ENCODE measurements around the gene RELA.

RELA gene

DNA sequence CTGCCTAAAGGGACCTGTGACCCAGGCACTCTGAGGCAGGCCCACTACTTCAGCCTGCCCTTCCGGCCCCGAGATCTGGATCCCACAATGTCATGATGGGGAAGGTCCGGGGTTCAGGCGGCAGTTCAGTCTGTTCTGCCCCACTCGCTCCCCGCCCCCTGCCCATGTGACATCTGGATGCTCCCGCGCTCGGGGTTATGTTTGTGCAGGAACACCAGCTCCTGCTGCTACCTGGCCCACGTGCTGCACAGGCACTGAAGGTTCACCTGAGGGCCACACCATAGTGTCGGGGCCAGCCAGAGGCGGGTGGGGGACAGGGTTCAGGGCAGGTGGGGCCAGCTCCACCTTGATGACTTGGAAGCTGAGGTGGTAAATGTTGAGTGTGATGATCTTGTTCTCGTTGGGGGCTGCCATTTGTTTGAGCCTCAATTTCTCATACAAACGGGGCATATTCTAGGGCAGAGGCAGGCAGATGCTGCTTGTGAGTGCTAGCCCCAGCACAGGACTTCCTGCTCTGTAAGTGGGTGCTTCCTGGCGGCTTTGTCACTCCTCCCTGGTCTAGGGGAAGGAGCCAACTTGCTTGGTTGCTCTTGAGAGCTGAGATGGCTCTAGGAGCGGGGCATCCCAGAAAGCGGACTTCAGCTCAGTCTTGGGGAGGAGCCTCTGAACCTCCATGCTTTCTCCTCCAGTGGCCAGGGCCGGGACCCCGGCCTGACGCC is 29.2 kb downstream of the RELA start:
- no peak for DNase-seq (ENCODE audit: low read depth)

DNA sequence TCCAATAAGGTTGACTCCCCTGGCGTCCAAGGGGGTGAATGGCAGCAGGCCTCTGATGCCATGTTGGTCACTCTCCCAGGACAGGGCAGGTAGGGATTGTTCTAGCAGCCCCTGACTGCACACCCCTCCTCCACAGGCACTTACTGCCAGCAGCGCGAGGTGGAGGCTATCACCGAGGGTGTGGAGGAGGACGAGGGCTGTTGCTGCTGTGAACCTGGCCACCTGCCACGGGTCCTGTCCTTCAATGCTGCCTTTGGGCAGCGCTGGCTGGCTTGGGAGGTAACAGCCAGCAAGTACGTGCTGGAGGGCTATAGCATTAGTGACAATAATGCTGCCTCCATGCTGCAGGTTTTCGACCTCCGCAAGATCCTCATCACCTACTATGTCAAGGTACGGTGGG is 32.5 kb downstream of the RELA start:
- no peak for DNase-seq (ENCODE audit: low read depth)

GRCh38 chr11:65629579-65629978 is 33.1 kb downstream of the RELA start:
- no peak for DNase-seq (ENCODE audit: low read depth)

- no peak for DNase-seq (ENCODE audit: low read depth)
These were observed 35.5 kb downstream of the RELA start for GRCh38 chr11:65627202-65627601.

GRCh38 chr11:65625628-65626342 is 36.9 kb downstream of the RELA start:
- DNase-seq (ENCODE audit: low read depth): peak; percentile 37

DNA sequence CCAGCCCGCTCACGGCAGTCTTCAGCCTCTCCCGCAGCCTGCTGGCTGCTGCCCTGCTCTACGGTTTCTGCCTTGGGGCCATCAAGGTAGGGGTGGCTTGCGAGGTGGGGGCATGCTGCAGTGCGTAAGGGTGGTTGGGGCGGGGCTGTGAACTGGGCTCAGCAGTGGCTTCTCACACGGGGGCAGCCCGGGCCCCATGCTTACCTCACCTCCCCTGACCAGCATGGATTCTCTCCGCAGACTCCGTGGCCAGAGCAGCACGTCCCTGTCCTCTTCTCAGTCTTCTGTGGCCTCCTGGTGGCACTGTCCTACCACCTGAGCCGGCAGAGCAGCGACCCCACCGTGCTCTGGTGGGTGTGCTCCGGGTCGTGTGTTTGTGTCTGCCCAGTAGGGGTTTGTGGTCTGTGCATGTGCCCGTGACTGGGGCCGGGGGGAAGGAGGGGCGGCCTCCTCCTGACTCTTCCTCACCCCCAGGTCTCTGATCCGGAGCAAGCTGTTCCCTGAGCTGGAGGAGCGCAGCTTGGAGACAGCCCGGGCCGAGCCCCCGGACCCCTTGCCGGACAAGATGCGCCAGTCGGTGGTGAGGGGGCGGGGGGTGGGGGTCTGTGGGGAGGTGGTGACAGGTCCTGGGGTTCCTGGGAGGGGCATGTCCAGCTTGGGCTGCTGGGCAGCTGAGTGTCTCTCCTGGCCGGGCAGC is 37.6 kb downstream of the RELA start:
- DNase-seq (ENCODE audit: low read depth): no peak

GRCh38 chr11:65623852-65624616 is 38.7 kb downstream of the RELA start:
- no peak for DNase-seq (ENCODE audit: low read depth)

DNA sequence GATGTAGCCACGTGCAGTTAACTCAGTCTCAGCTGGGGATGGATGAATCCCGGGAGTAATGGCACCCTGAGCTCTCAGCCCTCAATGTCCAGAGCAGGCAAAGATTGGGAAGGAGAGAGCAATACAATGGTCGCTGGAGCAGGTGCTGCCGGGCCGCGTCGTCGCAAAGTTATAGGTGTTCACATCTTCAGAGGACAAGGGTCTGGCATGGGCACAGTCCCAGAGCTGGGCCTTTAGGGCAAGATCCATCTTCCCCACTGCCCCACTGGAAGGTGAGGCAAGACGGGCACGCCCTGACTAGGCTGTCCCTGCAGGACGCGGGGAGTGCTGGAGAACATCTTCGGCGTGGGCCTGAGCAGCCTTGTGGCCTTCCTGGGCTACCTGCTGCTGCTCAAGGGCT is 39.5 kb downstream of the RELA start:
- DNase-seq (ENCODE audit: low read depth): no peak

GRCh38 chr11:65622011-65622410 is 40.7 kb downstream of the RELA start:
- DNase-seq (ENCODE audit: low read depth): no peak

GRCh38 chr11:65621460-65621859 is 41.3 kb downstream of the RELA start:
- no peak for DNase-seq (ENCODE audit: low read depth)

- no peak for DNase-seq (ENCODE audit: low read depth)
These were observed 42.0 kb downstream of the RELA start for GRCh38 chr11:65620666-65621065.

DNA sequence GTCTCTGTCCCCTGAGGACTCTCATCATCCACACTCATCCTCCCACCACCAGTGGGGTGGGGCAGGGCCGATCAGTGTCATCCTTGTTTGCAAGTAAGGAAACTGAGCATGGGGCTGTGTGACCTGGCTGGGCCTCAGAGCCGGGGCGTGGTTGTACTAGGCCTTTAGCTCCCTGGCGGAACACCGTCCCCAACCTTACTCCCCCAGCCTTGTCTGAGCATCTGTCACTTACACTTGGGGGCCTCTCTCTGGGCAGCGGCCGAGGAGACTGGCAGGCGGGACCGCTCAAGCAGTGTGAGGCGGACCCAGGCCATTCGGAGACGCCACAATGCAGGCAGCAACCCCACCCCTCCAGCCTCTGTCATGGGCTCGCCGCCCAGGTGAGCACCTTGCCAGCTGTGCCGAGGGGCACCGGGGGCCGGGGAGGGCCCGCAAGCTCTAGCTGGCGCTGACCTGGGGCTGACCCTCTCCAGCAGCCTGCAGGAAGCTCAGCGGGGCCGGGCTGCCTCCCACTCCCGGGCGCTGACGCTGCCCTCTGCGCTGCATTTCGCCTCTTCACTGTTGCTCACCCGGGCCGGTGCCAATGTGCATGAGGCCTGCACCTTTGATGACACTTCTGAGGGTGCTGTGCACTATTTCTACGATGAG is 43.3 kb downstream of the RELA start:
- DNase-seq (ENCODE audit: low read depth): no peak

GRCh38 chr11:65618763-65619162 is 44.0 kb downstream of the RELA start:
- DNase-seq (ENCODE audit: low read depth): no peak

DNA sequence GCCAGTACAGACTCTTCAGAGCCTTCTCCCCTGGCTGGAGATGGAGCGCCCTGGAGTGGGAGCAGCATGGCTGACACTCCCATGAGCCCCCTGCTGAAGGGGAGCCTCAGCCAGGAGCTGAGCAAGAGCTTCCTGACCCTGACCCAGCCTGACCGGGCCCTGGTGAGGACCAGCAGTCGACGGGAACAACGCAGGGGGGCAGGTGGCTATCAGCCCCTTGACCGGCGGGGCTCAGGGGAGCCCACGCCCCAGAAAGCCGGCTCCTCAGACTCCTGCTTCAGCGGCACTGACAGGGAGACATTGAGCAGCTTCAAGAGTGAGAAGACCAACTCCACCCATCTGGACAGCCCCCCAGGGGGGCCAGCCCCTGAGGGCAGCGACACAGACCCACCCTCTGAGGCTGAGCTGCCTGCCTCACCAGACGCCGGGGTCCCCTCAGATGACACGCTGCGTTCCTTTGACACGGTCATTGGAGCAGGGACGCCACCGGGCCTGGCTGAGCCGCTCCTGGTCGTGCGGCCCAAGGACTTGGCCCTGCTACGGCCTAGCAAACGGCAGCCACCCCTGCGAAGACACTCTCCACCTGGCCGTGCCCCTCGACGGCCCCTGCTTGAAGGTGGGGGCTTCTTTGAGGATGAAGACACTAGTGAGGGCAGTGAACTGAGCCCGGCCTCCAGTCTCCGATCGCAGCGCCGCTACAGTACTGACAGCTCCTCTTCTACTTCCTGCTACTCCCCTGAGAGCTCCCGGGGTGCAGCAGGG is 44.5 kb downstream of the RELA start:
- DNase-seq (ENCODE audit: low read depth): no peak

- no peak for DNase-seq (ENCODE audit: low read depth)
These were observed 45.4 kb downstream of the RELA start for GRCh38 chr11:65617136-65617850.

- no peak for DNase-seq (ENCODE audit: low read depth)
These were observed 46.1 kb downstream of the RELA start for GRCh38 chr11:65616575-65617001.

DNA sequence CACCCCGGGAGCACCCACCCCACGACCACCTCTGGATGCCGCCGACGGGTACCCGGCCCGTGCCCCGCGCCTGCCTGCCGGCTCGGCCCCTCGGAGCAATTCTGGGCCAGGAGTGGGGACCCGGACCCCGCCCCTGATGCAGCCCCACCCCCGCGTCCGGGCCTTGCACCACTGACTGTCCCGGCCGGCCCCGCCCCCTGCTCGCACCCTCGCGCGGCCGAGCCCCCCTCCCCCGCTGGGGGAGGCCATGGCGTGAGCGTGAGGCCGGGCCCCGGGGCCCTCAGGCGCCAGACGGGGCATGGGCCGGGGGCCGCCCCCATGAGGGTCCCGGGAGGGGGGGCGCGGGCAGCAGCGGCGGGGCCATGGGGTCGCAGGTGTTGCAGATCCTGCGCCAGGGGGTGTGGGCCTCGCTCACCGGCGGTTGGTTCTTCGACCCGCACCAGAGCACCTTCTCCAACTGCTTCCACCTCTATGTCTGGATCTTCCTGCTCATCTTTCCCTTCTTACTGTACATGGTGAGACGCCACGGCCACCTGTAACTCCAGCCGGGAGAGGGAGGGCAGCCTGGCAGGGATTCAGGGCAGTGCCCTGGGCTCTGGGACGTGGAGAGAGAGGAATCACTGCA is 46.7 kb downstream of the RELA start:
- DNase-seq (ENCODE audit: low read depth): no peak

DNA sequence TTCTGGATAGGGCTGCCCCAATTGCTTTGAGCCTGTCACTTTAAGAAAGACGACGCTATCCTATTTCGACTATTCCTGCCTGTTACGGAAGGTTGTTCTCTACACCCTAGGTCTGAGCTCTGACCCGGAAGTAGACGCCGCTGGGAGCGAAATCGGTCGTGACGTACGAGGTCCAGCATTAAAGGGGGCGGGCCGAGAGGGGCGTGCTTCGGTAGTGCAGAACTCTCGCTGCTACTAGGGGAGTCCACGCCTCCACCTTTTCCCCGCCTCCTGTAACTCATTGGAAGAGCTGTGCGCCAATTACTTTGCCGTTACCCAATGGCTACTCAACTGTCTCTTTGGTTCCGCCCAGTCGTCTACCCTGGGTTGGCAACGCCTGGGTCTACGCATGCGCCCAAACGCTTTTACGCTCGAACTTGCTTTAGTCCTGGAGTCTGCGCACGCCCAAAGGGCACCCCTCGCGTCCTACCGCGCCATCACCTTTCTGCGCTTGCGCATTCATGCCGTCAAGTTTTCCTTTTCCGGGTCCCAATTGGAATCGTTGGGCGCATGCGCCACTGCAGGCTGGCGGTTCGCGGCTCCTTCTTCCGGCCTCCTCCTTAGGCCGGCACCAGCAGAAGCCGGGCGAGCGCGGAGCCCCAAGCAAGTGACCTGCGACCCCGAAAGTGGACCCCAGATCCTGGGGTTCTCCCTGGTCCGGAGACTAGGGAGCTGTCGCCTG is 47.3 kb downstream of the RELA start, which contains the start of gene PCNX3:
Gene PCNX3, plus strand, starts transcription at position 548 of the 721 bp plus-strand sequence. CDS start 536 bp downstream, outside the sequence.
- peak; percentile 99 for DNase-seq (ENCODE audit: low read depth)

All from activated T-helper 1 cell treated with Interleukin-2 at 50 U/mL for 16 hours (primary cell).